ENCODE measurements around the gene SIPA1L3.

SIPA1L3 gene

DNA sequence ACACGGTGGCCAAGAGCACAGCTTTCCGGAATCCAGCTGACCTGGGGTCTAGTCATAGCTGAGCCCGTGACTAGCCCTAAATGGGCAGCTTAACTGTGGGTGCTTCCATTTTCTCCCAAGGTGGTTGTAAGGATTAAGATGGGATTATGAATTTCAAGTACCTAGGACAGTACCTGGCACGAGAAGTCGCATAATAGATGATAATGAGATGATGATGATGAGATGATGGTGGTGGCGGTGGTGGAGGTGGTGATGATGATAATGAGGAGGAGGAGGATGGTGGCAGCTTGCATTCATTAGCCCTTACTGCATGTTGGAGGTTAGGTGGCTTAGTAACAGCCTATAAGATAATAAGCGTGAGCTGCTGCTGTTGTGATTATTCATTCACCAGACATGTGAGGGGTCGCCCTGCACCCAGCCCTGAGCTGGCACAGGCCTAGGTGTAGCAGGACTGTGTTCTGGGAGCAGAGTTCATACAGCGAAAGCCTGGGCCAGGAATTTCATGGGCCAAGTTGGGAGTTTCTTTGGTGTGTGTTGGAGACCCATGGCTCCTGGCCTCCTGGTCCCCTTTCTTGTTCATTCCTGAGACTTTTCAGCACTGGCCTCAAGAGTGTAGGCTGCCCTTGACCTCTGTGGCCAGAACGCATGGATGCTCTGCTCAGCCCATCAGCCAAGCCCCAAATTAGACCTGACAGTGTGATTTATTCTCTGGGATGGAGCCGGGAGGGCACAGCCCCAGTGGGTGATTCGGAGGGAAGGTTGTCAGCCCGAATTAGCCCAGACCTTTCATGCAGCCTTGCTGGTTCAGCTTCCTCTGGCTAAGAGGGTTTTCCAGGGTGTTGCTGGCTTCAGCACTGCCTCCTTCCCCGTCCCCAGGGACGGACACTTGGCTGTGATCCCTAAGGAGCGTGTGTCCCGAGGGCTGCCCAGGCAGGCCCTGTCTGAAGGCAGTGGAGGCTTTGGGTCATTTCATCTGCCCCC is 128.8 kb downstream of the SIPA1L3 start:
- DNase-seq (ENCODE audit: extremely low read depth in 1 of 2, low read depth in 1 of 2), result no peak

GRCh38 chr19:38036707-38037611 is 130.0 kb downstream of the SIPA1L3 start:
- no peak for DNase-seq (ENCODE audit: extremely low read depth in 1 of 2, low read depth in 1 of 2)

DNA sequence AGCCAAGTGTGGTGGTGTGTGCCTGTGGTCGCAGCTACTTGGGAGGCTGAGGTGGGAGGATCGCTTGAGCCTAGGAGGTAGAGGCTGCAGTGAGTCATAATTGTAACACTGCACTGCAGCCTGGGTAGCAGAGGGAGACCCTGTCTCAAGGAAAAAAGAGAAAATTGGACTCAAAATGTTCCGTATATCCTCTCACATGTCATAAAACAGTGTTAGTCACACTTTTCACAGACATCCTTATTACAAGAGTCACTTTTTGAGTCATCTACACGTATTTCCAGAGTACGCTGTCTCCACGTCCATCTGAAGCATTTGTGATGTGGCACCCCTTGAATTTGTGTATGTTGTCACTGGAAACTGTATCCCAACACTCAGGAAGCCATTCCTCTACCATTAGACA is 133.0 kb downstream of the SIPA1L3 start:
- no peak for DNase-seq (ENCODE audit: extremely low read depth in 1 of 2, low read depth in 1 of 2)

- DNase-seq (ENCODE audit: extremely low read depth in 1 of 2, low read depth in 1 of 2), result no peak
These were observed 135.1 kb downstream of the SIPA1L3 start for GRCh38 chr19:38042132-38042531.

DNA sequence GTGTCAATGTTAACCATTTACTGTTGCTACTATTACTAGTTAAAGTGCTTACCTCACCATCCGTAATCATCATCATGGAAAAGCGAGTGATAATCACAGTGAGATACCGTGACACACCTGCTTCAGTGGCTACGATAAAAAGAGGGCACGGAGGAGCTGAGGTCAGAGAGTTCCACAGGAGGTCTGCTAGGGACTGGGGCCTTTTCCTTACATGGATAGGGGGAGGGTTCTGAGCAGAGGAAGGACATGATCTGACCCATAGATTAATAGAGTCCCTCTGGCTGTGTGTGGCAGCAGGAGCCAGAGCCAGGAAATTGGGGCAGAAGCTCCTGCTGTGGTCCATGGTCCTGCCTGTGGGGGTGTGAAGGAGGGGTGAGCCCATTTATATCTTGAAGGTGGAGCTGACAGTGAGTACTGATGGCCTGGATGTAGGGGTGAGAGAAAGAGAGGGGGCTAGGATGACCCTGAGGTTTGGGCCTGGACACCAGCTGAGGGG is 136.7 kb downstream of the SIPA1L3 start:
- no peak for DNase-seq (ENCODE audit: extremely low read depth in 1 of 2, low read depth in 1 of 2)

DNA sequence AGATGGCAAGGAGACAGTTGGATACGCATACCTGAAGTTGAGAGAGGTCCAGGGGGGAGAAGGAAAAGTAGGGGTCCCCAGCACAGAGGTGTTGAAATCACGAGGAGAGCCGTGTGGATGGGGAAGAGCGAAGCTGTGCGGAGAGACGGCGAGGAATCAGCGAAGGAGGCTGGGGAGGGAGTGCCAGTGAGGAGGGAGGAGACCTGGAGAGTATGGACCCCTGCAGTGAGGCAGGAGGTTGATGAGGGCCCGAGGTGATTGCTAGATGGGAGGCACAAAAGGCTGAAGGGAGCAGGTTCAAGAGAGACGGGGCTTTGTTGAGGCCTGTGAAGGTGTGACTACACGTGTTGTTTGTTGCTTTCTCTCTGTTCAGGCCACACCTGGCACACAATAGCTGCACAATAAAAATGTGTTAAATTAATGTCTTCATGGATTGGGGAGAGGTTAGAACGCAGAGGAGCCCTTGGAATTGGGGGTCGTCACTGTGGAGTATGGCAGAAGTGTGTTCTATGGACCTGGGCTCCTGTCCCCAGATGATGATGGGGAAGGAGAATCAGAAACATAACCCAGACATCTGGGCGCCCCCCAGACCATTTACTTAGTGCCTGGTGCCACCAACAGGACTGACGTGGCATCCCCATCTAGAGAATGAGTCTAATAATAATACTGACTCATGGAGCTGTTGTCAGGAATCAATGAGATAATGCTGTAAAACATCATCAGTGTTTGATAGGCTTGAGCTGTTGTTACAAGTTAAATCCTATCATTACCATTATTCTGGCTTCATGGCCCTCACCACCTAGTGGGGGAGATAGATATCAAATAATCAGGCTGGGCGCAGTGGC is 137.5 kb downstream of the SIPA1L3 start:
- DNase-seq (ENCODE audit: extremely low read depth in 1 of 2, low read depth in 1 of 2), result no peak

DNA sequence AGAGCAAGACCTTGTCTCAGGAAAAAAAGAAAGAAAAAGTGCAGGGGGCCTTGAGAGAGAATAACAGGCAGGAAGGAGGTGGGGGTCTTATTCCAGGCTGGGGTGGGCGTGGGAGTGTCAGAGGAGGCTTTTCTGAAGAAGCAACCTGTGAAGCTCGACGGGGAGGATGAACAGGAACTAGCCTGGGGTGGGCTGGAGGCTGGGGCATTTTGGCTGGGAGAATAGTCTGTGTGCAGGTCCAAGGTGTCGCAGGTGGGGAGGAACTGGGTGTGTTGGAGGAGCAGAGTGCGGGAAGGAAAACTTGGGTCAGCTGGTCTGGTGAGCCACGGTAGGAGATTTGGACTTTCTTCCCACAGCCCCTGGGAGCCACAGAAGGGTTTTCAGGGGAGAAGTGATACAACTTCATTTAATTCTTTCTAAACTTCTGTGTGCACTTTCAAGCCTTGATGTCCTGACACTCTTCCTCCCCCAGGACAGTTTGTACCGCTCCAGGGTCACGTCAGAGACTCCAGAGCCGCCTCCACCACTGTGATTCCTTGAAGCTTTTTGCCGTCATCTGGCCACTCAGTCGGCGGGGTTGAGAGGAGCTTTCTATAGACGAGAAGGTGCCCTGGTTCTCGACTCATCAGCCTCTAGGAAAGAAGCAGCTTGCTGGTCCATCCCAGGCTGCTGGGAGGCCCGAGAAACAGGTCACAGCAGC is 138.7 kb downstream of the SIPA1L3 start:
- DNase-seq (ENCODE audit: extremely low read depth in 1 of 2, low read depth in 1 of 2), result no peak

- DNase-seq (ENCODE audit: extremely low read depth in 1 of 2, low read depth in 1 of 2), result no peak
These were observed 139.4 kb downstream of the SIPA1L3 start for GRCh38 chr19:38046254-38047048.

GRCh38 chr19:38047049-38047438 is 140.0 kb downstream of the SIPA1L3 start:
- no peak for DNase-seq (ENCODE audit: extremely low read depth in 1 of 2, low read depth in 1 of 2)

DNA sequence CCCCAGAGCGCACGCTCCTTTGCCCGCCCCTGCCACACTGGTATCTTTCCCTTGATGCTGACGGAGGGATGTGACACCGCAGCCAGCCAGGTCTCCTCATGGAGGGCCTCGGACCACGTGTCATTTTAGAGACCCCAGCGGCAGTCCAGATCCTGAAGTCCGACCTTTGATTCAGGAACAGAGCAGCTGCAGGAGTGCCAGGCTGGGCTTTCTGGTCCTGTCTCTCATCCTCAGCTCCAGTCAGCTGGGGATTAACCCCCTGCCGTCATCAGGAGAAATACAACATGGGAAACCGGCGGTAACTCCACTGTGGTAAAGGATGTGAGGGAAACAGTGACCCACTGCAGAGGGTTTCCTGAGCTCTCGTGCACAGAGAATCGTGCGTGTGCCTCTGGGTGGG is 140.6 kb downstream of the SIPA1L3 start:
- DNase-seq (ENCODE audit: extremely low read depth in 1 of 2, low read depth in 1 of 2), result no peak

- peak; percentile 22 to 25 for DNase-seq (ENCODE audit: extremely low read depth in 1 of 2, low read depth in 1 of 2)
These were observed 142.2 kb downstream of the SIPA1L3 start for GRCh38 chr19:38049105-38049649.

GRCh38 chr19:38055010-38055409 is 148.0 kb downstream of the SIPA1L3 start:
- DNase-seq (ENCODE audit: extremely low read depth in 1 of 2, low read depth in 1 of 2), result no peak

- no peak for DNase-seq (ENCODE audit: extremely low read depth in 1 of 2, low read depth in 1 of 2)
These were observed 148.9 kb downstream of the SIPA1L3 start for GRCh38 chr19:38055655-38056521.

GRCh38 chr19:38056646-38057045 is 149.6 kb downstream of the SIPA1L3 start:
- DNase-seq (ENCODE audit: extremely low read depth in 1 of 2, low read depth in 1 of 2), result no peak

- DNase-seq (ENCODE audit: extremely low read depth in 1 of 2, low read depth in 1 of 2), result no peak
These were observed 151.1 kb downstream of the SIPA1L3 start for GRCh38 chr19:38057959-38058690.

DNA sequence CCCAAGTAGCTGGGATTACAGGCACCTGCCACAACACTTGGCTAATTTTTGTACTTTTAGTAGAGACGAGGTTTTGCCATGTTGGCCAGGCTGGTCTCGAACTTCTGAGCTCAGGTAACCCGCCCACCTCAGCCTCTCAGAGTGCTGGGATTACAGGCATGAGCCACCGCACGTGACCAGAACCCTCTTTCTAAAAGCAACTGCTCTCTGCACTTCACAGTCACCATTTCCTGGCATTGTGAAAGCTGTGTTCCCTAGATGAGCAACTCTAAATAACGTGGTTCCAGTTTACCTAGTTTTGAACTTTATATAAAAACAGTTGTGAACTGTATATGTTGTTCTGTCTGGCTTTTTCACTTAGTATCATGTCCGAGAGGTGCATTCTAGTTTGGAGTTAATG is 152.9 kb downstream of the SIPA1L3 start:
- DNase-seq (ENCODE audit: extremely low read depth in 1 of 2, low read depth in 1 of 2), result peak in 1 of 2 donors; percentile 21

DNA sequence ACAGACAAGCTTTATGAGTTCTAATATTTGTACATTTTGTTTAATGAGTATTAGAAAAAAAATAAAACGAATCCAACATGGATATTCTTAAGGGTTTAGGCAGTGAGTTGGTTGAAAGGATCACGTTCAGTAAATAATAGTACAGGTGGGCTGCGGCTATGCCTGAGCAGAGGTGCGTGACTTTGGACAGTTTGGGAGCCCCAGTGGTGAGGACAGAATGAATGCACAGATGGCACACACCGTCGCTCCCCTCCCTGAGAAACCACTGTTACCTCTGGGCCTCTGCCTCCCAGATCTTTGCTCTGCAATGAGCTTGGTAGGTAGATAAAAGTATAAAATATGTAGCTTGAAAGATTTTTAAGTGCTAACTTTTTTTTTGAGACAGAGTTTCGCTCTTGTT is 153.3 kb downstream of the SIPA1L3 start:
- DNase-seq (ENCODE audit: extremely low read depth in 1 of 2, low read depth in 1 of 2), result no peak

All from stimulated activated CD8-positive, alpha-beta memory T cell treated with anti-CD3 and anti-CD28 coated beads, Interleukin-7, amount 100 ng/mL, for 48 hours (primary cell).